ENCODE results near the gene ARMC5. TPM values are rescaled to one million over a fixed set of nuclear protein-coding genes. Genes with fewer than 3 reads are reported as not detected.
A peak's percentile ranks its signal among the peaks of the same experiment; 100 is the strongest.

The ARMC5 gene
- total and polyA plus RNA-seq, 8 donors: 2.6 to 29.8 (median 11.3) TPM; not detected in 1

- intact Hi-C loops (cut with DNase I; ENCODE audit: low total_unique reads): no loop called here
- Histone ChIP-seq H3K9me3 (no peaks in the 10 kb centered on the region), H3K27me3 (no peaks in the 10 kb centered on the region), H3K4me3 (no peak overlapping the region), H3K27ac (no peak overlapping the region), H3K4me1 (peaks cover 6 to 11% (median 8%) of the 10 kb centered on the region in 4 donors), H3K36me3 (peaks cover 45 to 60% (median 58%) of the 10 kb centered on the region in 4 donors)
- WGBS, 5 donors: 87 to 95% (median 91%) methylated on average over 14 to 18 of the region's 18 CpGs
- no peak for DNase-seq
- TF ChIP-seq EP300 (IDR thresholded peaks at IDR 0.05): no peak
- TF ChIP-seq POLR2AphosphoS5 (IDR thresholded peaks at IDR 0.05): no peak
- TF ChIP-seq CTCF (IDR thresholded peaks at IDR 0.05): no peak
- no peak for TF ChIP-seq POLR2A (IDR thresholded peaks at IDR 0.05)
These were observed 7.1 kb downstream of the ARMC5 start for GRCh38 chr16:31466381-31466841.

- intact Hi-C loops (cut with DNase I; ENCODE audit: low total_unique reads): no loop called here
- peak in 1 of 2 donors; percentile 10 for DNase-seq
- no peak overlapping the region for H3K4me3 ChIP-seq
- H3K27me3 ChIP-seq: peaks cover 0 to 7% (median 0%) of the 10 kb centered on the region in 3 donors
- peaks cover 38 to 52% (median 52%) of the 10 kb centered on the region in 4 donors for H3K36me3 ChIP-seq
- 82 to 95% (median 84%) methylated on average over 5 of the region's 5 CpGs for WGBS, 5 donors
- no peaks in the 10 kb centered on the region for H3K9me3 ChIP-seq
- no peak overlapping the region for H3K27ac ChIP-seq
- TF ChIP-seq POLR2AphosphoS5 (IDR thresholded peaks at IDR 0.05): no peak
- no peak for TF ChIP-seq POLR2A (IDR thresholded peaks at IDR 0.05)
- TF ChIP-seq EP300 (IDR thresholded peaks at IDR 0.05): no peak
- no peak for TF ChIP-seq CTCF (IDR thresholded peaks at IDR 0.05)
- H3K4me1 ChIP-seq: peaks cover 6 to 16% (median 16%) of the 10 kb centered on the region in 4 donors
These were observed 8.0 kb downstream of the ARMC5 start for GRCh38 chr16:31467151-31467773.

- H3K4me1 ChIP-seq: peaks cover 6 to 22% (median 22%) of the 10 kb centered on the region in 4 donors
- WGBS, 5 donors: 84 to 99% (median 93%) methylated on average over 5 of the region's 5 CpGs
- no peak overlapping the region for H3K4me3 ChIP-seq
- H3K9me3 ChIP-seq: no peaks in the 10 kb centered on the region
- peaks cover 32 to 46% (median 46%) of the 10 kb centered on the region in 4 donors for H3K36me3 ChIP-seq
- intact Hi-C loops (cut with DNase I; ENCODE audit: low total_unique reads): no loop called here
- H3K27me3 ChIP-seq: peaks cover 0 to 13% (median 0%) of the 10 kb centered on the region in 3 donors
- TF ChIP-seq CTCF (IDR thresholded peaks at IDR 0.05) (no peak), POLR2A (IDR thresholded peaks at IDR 0.05) (no peak), POLR2AphosphoS5 (IDR thresholded peaks at IDR 0.05) (no peak), EP300 (IDR thresholded peaks at IDR 0.05) (no peak)
- H3K27ac ChIP-seq: no peak overlapping the region
- no peak for DNase-seq
These were observed 8.6 kb downstream of the ARMC5 start for GRCh38 chr16:31467858-31468257.

GRCh38 chr16:31470615-31471014, 11.3 kb downstream of the ARMC5 start:
- 76 to 84% (median 80%) methylated on average over 3 of the region's 3 CpGs for WGBS, 5 donors
- no peak overlapping the region for H3K4me3 ChIP-seq
- peak overlapping the region in 4 of 5 donors; percentile 88 to 96 (median 92) for H3K27ac ChIP-seq
- peaks cover 13 to 48% (median 36%) of the 10 kb centered on the region in 4 donors for H3K4me1 ChIP-seq
- TF ChIP-seq POLR2A (IDR thresholded peaks at IDR 0.05) (no peak), POLR2AphosphoS5 (IDR thresholded peaks at IDR 0.05) (no peak), EP300 (IDR thresholded peaks at IDR 0.05) (no peak), CTCF (IDR thresholded peaks at IDR 0.05) (no peak)
- peaks cover 0 to 14% (median 0%) of the 10 kb centered on the region in 3 donors for H3K27me3 ChIP-seq
- intact Hi-C loops (cut with DNase I; ENCODE audit: low total_unique reads): no loop called here
- DNase-seq: no peak
- peaks cover 22 to 42% (median 37%) of the 10 kb centered on the region in 4 donors for H3K36me3 ChIP-seq
- H3K9me3 ChIP-seq: no peaks in the 10 kb centered on the region

All from stomach (tissue), 9 donors.